Karpas-422 (cell line): Measurements from ENCODE around the gene DYSF. TPM values are rescaled to one million over a fixed set of nuclear protein-coding genes. Genes with fewer than 3 reads are reported as not detected.

Source experiments
- DNase-seq: peaks from one replicate; pipeline ENCODE4 v3.0.0-alpha.2; 2015
- H2AFZ ChIP-seq: fragments of 200-600 bp; sonication (generic); 2 replicates; pipeline ENCODE4 v1.6.1; 2014; ENCODE audit warnings: antibody characterized with exemption, low read length, mixed read lengths
- H3K27ac ChIP-seq: fragments of 200-600 bp; sonication (generic); 2 replicates; pipeline ENCODE4 v1.5.1; 2014; ENCODE audit warnings: mild to moderate bottlenecking, low read length, moderate library complexity
- H3K27me3 ChIP-seq: fragments of 200-600 bp; sonication (generic); 2 replicates; pipeline ENCODE4 v1.6.1; 2014; ENCODE audit warnings: low read length, mixed read lengths
- H3K36me3 ChIP-seq: fragments of 200-600 bp; sonication (generic); 2 replicates; pipeline ENCODE4 v1.6.1; 2014; ENCODE audit warnings: low read length, mixed read lengths; ENCODE audit not compliant: insufficient read depth
- H3K4me1 ChIP-seq: fragments of 200-600 bp; sonication (generic); 2 replicates; pipeline ENCODE4 v1.6.1; 2014; ENCODE audit warnings: mild to moderate bottlenecking, low read length, mixed read lengths
- H3K4me2 ChIP-seq: fragments of 200-600 bp; sonication (generic); 2 replicates; pipeline ENCODE4 v1.6.1; 2014; ENCODE audit warnings: low read length, low read depth, mild to moderate bottlenecking; ENCODE audit not compliant: poor library complexity, severe bottlenecking
- H3K4me3 ChIP-seq: fragments of 200-600 bp; sonication (generic); 2 replicates; pipeline ENCODE4 v1.5.1; 2014; ENCODE audit warnings: mild to moderate bottlenecking, antibody characterized with exemption, low read length, mixed read lengths
- H3K79me2 ChIP-seq: fragments of 200-600 bp; sonication (generic); 2 replicates; pipeline ENCODE4 v1.6.1; 2014; ENCODE audit warnings: mild to moderate bottlenecking, low read length, mixed read lengths
- H3K9ac ChIP-seq: fragments of 200-600 bp; sonication (generic); 2 replicates; pipeline ENCODE4 v1.6.0; 2014; ENCODE audit warnings: low read length
- H3K9me2 ChIP-seq: fragments of 200-600 bp; sonication (generic), shearing (Covaris generic); replicated peaks from 2 replicates; pipeline ENCODE4 v1.6.0; 2014; ENCODE audit warnings: mild to moderate bottlenecking, low read length, moderate library complexity; ENCODE audit not compliant: insufficient read depth
- H3K9me3 ChIP-seq: fragments of 300-700, 200-600 bp; sonication (generic); 2 replicates; pipeline ENCODE4 v1.6.1; 2014; ENCODE audit warnings: low read length, mixed read lengths
- H4K20me1 ChIP-seq: fragments of 200-600 bp; sonication (generic); 2 replicates; pipeline ENCODE4 v1.6.1; 2014; ENCODE audit warnings: mild to moderate bottlenecking, antibody characterized with exemption, low read length, low read depth; ENCODE audit not compliant: insufficient read depth
- total RNA-seq: library from RNA; depleted of rRNA; stranded (reverse); fragments of >200 nt; shearing (Covaris generic); gene quantifications from 2 replicates; pipeline ENCODE4 v1.2.3, GENCODE V29; 2014; ENCODE audit warnings: low replicate concordance

Gene DYSF
- total RNA-seq, 1 experiment from 2014 or later = not detected

- no peaks in the 10 kb centered on the region for H3K36me3 ChIP-seq
- no peaks in the 10 kb centered on the region for H3K79me2 ChIP-seq
- no peaks in the 10 kb centered on the region for H4K20me1 ChIP-seq
- H3K4me3 ChIP-seq = no peak overlapping the region
- H3K27ac ChIP-seq = no peak overlapping the region
- no peak overlapping the region for H3K4me2 ChIP-seq
- no peak overlapping the region for H3K9ac ChIP-seq
- H3K27me3 ChIP-seq = no peaks in the 10 kb centered on the region
- no peaks in the 10 kb centered on the region for H3K4me1 ChIP-seq
- no peak for DNase-seq
- no peaks in the 10 kb centered on the region for H3K9me2 ChIP-seq
- H3K9me3 ChIP-seq = no peaks in the 10 kb centered on the region
- H2AFZ ChIP-seq = no peak overlapping the region
These were observed 157.3 kb downstream of the DYSF start for GRCh38 chr2:71610671-71611070.

- no peak for DNase-seq
These were observed 157.9 kb downstream of the DYSF start for GRCh38 chr2:71611247-71611646.

GRCh38 chr2:71611781-71612527 lies 158.6 kb downstream of the DYSF start:
- Histone ChIP-seq H3K27ac (no peak overlapping the region), H3K9me2 (no peaks in the 10 kb centered on the region), H3K4me2 (no peak overlapping the region), H3K79me2 (no peaks in the 10 kb centered on the region), H3K9me3 (no peaks in the 10 kb centered on the region), H3K27me3 (no peaks in the 10 kb centered on the region), H3K36me3 (no peaks in the 10 kb centered on the region), H3K9ac (no peak overlapping the region), H2AFZ (no peak overlapping the region), H3K4me3 (no peak overlapping the region), H4K20me1 (no peaks in the 10 kb centered on the region), H3K4me1 (no peaks in the 10 kb centered on the region)
- no peak for DNase-seq

More at GRCh38 chr2:71611247-71611646, 157.9 kb downstream of the DYSF start:
- H2AFZ ChIP-seq = no peak overlapping the region
- H3K79me2 ChIP-seq = no peaks in the 10 kb centered on the region
- no peaks in the 10 kb centered on the region for H3K4me1 ChIP-seq
- H3K36me3 ChIP-seq = no peaks in the 10 kb centered on the region
- no peak overlapping the region for H3K4me3 ChIP-seq
- H4K20me1 ChIP-seq = no peaks in the 10 kb centered on the region
- no peaks in the 10 kb centered on the region for H3K27me3 ChIP-seq
- H3K27ac ChIP-seq = no peak overlapping the region
- H3K9ac ChIP-seq = no peak overlapping the region
- H3K4me2 ChIP-seq = no peak overlapping the region
- no peaks in the 10 kb centered on the region for H3K9me2 ChIP-seq
- H3K9me3 ChIP-seq = no peaks in the 10 kb centered on the region

GRCh38 chr2:71612581-71613402 lies 159.4 kb downstream of the DYSF start:
- Histone ChIP-seq H3K4me1 (no peaks in the 10 kb centered on the region), H3K9me3 (no peaks in the 10 kb centered on the region), H3K9me2 (no peaks in the 10 kb centered on the region), H4K20me1 (no peaks in the 10 kb centered on the region), H3K27ac (no peak overlapping the region), H2AFZ (no peak overlapping the region), H3K27me3 (no peaks in the 10 kb centered on the region), H3K4me3 (no peak overlapping the region), H3K36me3 (no peaks in the 10 kb centered on the region), H3K9ac (no peak overlapping the region), H3K79me2 (no peaks in the 10 kb centered on the region), H3K4me2 (no peak overlapping the region)
- DNase-seq = no peak

- H3K9ac ChIP-seq = no peak overlapping the region
- H2AFZ ChIP-seq = no peak overlapping the region
- H4K20me1 ChIP-seq = no peaks in the 10 kb centered on the region
- no peak overlapping the region for H3K4me2 ChIP-seq
- no peak overlapping the region for H3K27ac ChIP-seq
- H3K4me1 ChIP-seq = no peaks in the 10 kb centered on the region
- H3K9me2 ChIP-seq = no peaks in the 10 kb centered on the region
- no peaks in the 10 kb centered on the region for H3K27me3 ChIP-seq
- H3K79me2 ChIP-seq = no peaks in the 10 kb centered on the region
- H3K9me3 ChIP-seq = no peaks in the 10 kb centered on the region
- no peak for DNase-seq
- no peak overlapping the region for H3K4me3 ChIP-seq
- no peaks in the 10 kb centered on the region for H3K36me3 ChIP-seq
These were observed 160.1 kb downstream of the DYSF start for GRCh38 chr2:71613403-71613952.

- H3K27ac ChIP-seq = no peak overlapping the region
- H2AFZ ChIP-seq = no peak overlapping the region
- H3K9me3 ChIP-seq = no peaks in the 10 kb centered on the region
- no peak overlapping the region for H3K9ac ChIP-seq
- no peak overlapping the region for H3K4me3 ChIP-seq
- no peak overlapping the region for H3K4me2 ChIP-seq
- no peaks in the 10 kb centered on the region for H3K4me1 ChIP-seq
- H3K36me3 ChIP-seq = no peaks in the 10 kb centered on the region
- no peak for DNase-seq
- no peaks in the 10 kb centered on the region for H3K27me3 ChIP-seq
- no peaks in the 10 kb centered on the region for H4K20me1 ChIP-seq
- H3K79me2 ChIP-seq = no peaks in the 10 kb centered on the region
- no peaks in the 10 kb centered on the region for H3K9me2 ChIP-seq
These were observed 160.9 kb downstream of the DYSF start for GRCh38 chr2:71613953-71614925.

GRCh38 chr2:71614976-71615766 lies 161.8 kb downstream of the DYSF start:
- Histone ChIP-seq H3K9me2 (no peaks in the 10 kb centered on the region), H3K79me2 (no peaks in the 10 kb centered on the region), H3K4me1 (no peaks in the 10 kb centered on the region), H3K36me3 (no peaks in the 10 kb centered on the region), H3K4me3 (no peak overlapping the region), H3K27me3 (no peaks in the 10 kb centered on the region), H3K27ac (no peak overlapping the region), H3K9me3 (no peaks in the 10 kb centered on the region), H2AFZ (no peak overlapping the region), H3K9ac (no peak overlapping the region), H4K20me1 (no peaks in the 10 kb centered on the region), H3K4me2 (no peak overlapping the region)
- DNase-seq = no peak
